HEK293T (cell line): ENCODE measurements around the gene RPL38.

Experiments
- CTCF ChIA-PET: fragments of 350-600 bp; formaldehyde crosslinking; extraction: SDS; loops from one replicate; lab custom pipeline; 2021; ENCODE audit warnings: antibody characterized with exemption, inconsistent platforms; lab: Yijun Ruan, JAX
- POLR2A ChIA-PET: fragments of 350-600 bp; formaldehyde crosslinking; extraction: SDS; loops from one replicate; lab custom pipeline; 2020; ENCODE audit warnings: antibody characterized with exemption, inconsistent platforms; lab: Yijun Ruan, JAX
- DNase-seq: peaks from one replicate; pipeline ENCODE4 v3.0.0; 2012; ENCODE audit warnings: mixed read lengths; ENCODE audit errors: extremely low spot score
- ARNT ChIP-seq: fragments of 450-650 bp; IDR thresholded peaks from 2 replicates; pipeline ENCODE4 v1.6.1; 2017; ENCODE audit warnings: mild to moderate bottlenecking
- BHLHE40 ChIP-seq: fragments of 450-650 bp; IDR thresholded peaks from 2 replicates; pipeline ENCODE4 v1.6.1; 2016; ENCODE audit warnings: mild to moderate bottlenecking, moderate library complexity, borderline replicate concordance
- CTBP1 ChIP-seq: fragments of 450-650 bp; IDR thresholded peaks from 2 replicates; pipeline ENCODE4 v1.6.1; 2016; ENCODE audit warnings: borderline replicate concordance
- ELF4 ChIP-seq: fragments of 450-650 bp; IDR thresholded peaks from 2 replicates; pipeline ENCODE4 v1.6.1; 2017; ENCODE audit warnings: antibody characterized with exemption
- FOXA1 ChIP-seq: fragments of 450-650 bp; IDR thresholded peaks from 2 replicates; pipeline ENCODE4 v1.6.1; 2016; ENCODE audit warnings: mild to moderate bottlenecking
- FOXK2 ChIP-seq: fragments of 450-650 bp; IDR thresholded peaks from 2 replicates; pipeline ENCODE4 v1.6.1; 2016; ENCODE audit warnings: mild to moderate bottlenecking
- FOXM1 ChIP-seq: fragments of 450-650 bp; IDR thresholded peaks from 2 replicates; pipeline ENCODE4 v1.6.1; 2017; ENCODE audit warnings: mild to moderate bottlenecking, borderline replicate concordance
- HDGF ChIP-seq: fragments of 450-650 bp; IDR thresholded peaks from 2 replicates; pipeline ENCODE4 v1.6.1; 2017; ENCODE audit warnings: antibody characterized with exemption, borderline replicate concordance
- L3MBTL2 ChIP-seq: fragments of 450-650 bp; conservative IDR thresholded peaks from 2 replicates; pipeline ENCODE4 v1.6.1; 2016; ENCODE audit warnings: mild to moderate bottlenecking
- LEF1 ChIP-seq: fragments of 450-650 bp; IDR thresholded peaks from 2 replicates; pipeline ENCODE4 v1.6.1; 2017; ENCODE audit warnings: mild to moderate bottlenecking, borderline replicate concordance
- NFRKB ChIP-seq: fragments of 450-650 bp; IDR thresholded peaks from 2 replicates; pipeline ENCODE4 v1.6.1; 2016; ENCODE audit warnings: mild to moderate bottlenecking, moderate library complexity
- PKNOX1 ChIP-seq: fragments of 450-650 bp; IDR thresholded peaks from 2 replicates; pipeline ENCODE4 v1.6.1; 2016
- SP1 ChIP-seq: fragments of 450-650 bp; IDR thresholded peaks from 2 replicates; pipeline ENCODE4 v1.6.1; 2017
- SUZ12 ChIP-seq: fragments of 450-650 bp; IDR thresholded peaks from 2 replicates; pipeline ENCODE4 v1.6.1; 2016; ENCODE audit warnings: mild to moderate bottlenecking
- TARDBP ChIP-seq: fragments of 450-650 bp; IDR thresholded peaks from 2 replicates; pipeline ENCODE4 v1.6.1; 2016
- ZNF384 ChIP-seq: fragments of 450-650 bp; IDR thresholded peaks from 2 replicates; pipeline ENCODE4 v1.6.1; 2016

Gene RPL38

DNA sequence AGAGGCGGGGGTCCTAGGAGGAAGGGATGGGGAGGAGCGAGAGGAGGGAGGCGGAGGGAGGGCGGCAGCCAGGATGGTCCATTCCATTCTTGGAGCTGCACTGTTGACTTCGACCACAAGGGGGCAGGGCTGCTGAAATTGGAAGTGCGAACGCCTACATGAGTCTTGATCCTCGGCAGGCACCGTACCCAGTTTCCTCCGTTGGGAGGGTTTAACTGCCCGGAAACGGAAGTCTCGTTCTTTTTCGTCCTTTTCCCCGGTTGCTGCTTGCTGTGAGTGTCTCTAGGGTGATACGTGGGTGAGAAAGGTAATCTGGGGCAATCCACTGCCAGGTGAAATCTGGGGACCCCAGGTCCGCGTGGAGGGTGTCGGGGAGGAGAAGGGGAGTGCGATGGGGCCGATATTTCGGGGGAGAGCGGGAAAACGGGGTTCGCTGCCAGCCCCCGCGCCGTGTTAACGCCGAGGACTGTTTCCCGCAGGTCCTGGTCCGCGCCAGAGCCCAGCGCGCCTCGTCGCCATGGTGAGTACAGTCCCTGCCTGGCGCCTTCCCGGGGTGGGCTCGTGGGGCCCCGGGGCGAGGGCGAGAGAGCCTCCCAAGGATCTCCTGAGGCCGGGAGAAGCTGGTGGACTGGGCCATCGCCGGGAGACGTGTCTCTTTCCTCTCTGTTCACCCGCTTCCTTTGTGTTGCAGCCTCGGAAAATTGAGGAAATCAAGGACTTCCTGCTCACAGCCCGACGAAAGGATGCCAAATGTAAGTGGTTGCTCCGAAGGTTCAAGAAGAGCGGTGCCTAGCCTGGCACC is at the start of gene RPL38:
TSS of gene RPL38 (plus strand) at position 240 of the 802 bp plus-strand sequence. CDS start at position 518, 278 bp downstream.
- POLR2A ChIA-PET: interaction anchor here (0.7 to 1.9 kb wide), 13 partner anchors 8 to 186 kb away, joined by 3 to 10 read pairs (median 3); partner anchors contain the start of gene TTYH2
- DNase-seq: peak; percentile 91
- TF ChIP-seq ZNF384 (no peak), ARNT (0 out of 2 replicates have a peak, but pooled peaks have one; percentile 4), NFRKB (0 out of 2 replicates have a peak, but pooled peaks have one; percentile 46), ELF4 (peak; percentile 96), CTBP1 (peak; percentile 21; the same call in 1 of the 2 replicates)
- CTCF ChIA-PET: interaction anchor here (0.7 kb wide), 1 partner anchor 229 kb away, joined by 3 read pairs; no protein-coding TSS in a partner anchor

DNA sequence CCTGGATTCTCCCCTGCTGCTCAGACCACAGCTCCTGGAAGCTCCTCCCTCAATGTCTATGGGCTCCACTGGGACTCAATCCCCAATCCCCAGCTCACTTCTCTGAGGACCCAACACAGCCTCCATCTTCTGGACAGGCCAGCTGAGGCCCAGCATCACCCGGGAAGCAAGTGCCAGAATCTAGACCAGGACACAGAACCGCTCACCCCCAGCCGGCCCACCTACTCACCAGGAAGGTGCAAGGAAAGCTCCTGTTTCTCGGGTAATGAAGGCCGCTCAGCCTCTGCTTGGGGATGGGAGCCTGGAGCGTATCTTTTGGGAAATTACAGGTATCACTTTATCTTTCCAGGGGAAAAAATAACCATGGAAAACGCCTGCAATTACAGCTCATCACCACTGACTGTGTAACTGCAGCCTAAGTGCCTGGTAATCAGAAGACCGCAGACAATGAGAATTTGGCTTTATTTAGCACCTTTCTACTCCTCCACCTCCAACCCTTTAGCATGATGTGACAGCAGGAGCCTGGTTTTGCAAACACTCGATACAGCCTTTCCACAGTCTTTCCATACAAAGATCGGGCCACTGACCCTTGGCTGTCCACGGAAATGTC is 49.6 kb upstream of the RPL38 start:
- ChIA-PET POLR2A (no interaction called here), CTCF (no interaction called here)
- TF ChIP-seq ZNF384: no peak
- no peak for TF ChIP-seq SUZ12
- TF ChIP-seq SP1: no peak
- no peak for TF ChIP-seq CTBP1
- TF ChIP-seq BHLHE40: no peak
- TF ChIP-seq LEF1: no peak
- no peak for TF ChIP-seq FOXK2
- TF ChIP-seq FOXA1: no peak
- TF ChIP-seq PKNOX1: no peak
- no peak for TF ChIP-seq L3MBTL2
- TF ChIP-seq HDGF: no peak
- no peak for TF ChIP-seq TARDBP
- TF ChIP-seq ARNT: no peak
- TF ChIP-seq FOXM1: no peak
- TF ChIP-seq ELF4: no peak
- no peak for TF ChIP-seq NFRKB
- DNase-seq: no peak

DNA sequence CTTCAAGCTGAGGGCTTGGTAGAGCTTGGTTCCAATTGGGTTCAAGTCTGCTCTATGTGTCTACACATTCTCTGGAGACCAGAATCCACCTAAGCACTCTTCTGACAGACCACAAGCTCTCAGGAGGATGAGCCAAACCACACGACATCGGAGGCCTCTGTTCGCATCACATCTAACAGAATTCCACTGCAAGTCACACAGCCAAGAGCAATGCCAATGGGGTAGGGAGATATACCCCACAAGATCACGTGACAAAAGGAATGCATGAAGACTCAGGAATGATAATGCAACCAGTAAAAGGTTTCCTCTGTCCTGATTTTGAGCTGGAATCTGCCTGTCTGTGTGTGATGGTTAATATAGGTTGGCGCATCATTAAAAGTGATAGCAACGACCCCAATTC is 46.6 kb upstream of the RPL38 start:
- TF ChIP-seq NFRKB (no peak), FOXM1 (no peak), PKNOX1 (no peak), HDGF (no peak), FOXK2 (no peak), SP1 (no peak), ARNT (no peak), TARDBP (no peak), LEF1 (no peak), BHLHE40 (no peak), ZNF384 (no peak), ELF4 (no peak), CTBP1 (no peak), FOXA1 (no peak), L3MBTL2 (no peak), SUZ12 (no peak)
- ChIA-PET CTCF (no interaction called here), POLR2A (no interaction called here)
- no peak for DNase-seq

DNA sequence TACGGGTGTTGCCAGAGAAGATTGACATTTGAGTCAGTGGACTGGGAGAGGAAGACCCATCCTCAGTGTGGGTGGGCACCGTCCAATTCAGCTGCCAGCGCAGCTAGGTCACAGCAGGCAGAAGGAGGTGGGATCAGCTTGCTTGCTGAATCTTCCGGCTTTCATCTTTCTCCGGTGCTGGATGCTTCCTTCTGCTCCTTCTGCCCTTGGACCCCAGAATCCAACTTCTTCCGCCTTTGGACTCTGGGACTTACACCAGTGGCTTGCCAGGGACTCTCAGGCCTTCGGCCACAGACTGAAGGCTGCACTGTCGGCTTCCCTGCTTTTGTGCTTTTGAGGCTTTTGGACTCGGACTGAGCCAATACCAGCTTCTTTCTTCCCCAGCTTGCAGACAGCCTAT is 46.1 kb upstream of the RPL38 start:
- ChIA-PET CTCF (no interaction called here), POLR2A (no interaction called here)
- DNase-seq: no peak
- TF ChIP-seq TARDBP (no peak), ARNT (no peak), SP1 (no peak), FOXM1 (no peak), ELF4 (no peak), FOXK2 (no peak)

DNA sequence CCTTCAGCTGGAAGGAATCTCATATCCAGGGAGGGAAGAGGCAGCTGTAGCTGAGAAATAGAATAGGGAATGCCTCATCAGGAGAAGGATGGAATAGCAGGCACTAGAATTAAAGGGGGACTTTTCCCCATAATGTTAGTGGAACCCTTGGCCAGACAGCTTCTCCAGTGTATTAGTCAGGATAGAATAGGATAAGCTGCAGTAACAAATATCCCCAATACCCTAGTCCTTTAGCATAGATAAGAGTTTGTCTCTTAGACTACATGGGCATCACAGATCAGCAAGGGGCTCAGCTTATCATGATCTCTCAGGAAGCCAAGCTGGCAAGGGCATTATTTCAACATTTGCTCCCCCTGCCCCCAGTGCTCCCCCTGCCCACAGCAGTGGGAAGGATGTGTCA is 44.7 kb upstream of the RPL38 start:
- TF ChIP-seq CTBP1: no peak
- DNase-seq: no peak
- ChIA-PET CTCF (no interaction called here), POLR2A (no interaction called here)

GRCh38 chr17:74159226-74159840 is 44.1 kb upstream of the RPL38 start:
- DNase-seq: no peak
- ChIA-PET CTCF (no interaction called here), POLR2A (no interaction called here)
- TF ChIP-seq NFRKB (no peak), PKNOX1 (no peak), ELF4 (no peak), L3MBTL2 (no peak), TARDBP (no peak), HDGF (no peak), SUZ12 (no peak), SP1 (no peak), ARNT (no peak), BHLHE40 (no peak), ZNF384 (no peak), FOXA1 (no peak), LEF1 (no peak), FOXM1 (no peak), CTBP1 (no peak), FOXK2 (no peak)
